ENCODE measurements around the gene LRP1-AS.

Gene LRP1-AS

GRCh38 chr12:57146961-57147944, at the start of gene LRP1-AS:
Gene LRP1-AS (minus strand): TSS chr12:57147619.
- DNase-seq = no peak

GRCh38 chr12:57196956-57197355, 49.5 kb upstream of the LRP1-AS start:
- no peak for DNase-seq

- no peak for DNase-seq
Observed at GRCh38 chr12:57196439-57196838, 49.0 kb upstream of the LRP1-AS start.

- DNase-seq = no peak
Observed at GRCh38 chr12:57195611-57196371, 48.4 kb upstream of the LRP1-AS start.

DNA sequence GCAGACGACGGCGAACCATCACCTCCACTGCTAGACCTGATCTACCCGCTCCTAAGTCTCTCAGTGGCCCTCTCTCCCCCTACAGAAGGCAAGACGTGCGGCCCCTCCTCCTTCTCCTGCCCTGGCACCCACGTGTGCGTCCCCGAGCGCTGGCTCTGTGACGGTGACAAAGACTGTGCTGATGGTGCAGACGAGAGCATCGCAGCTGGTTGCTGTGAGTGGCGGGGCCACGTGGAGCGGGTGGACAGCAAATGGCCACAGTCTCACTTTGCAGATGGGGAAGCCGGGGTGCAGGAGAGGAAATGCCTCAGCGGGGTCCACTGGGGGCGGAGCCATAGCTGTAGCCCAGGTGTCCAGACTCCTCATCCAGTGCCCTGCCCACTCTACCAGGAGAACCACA, 47.8 kb upstream of the LRP1-AS start:
- no peak for DNase-seq

GRCh38 chr12:57194253-57194652, 46.8 kb upstream of the LRP1-AS start:
- no peak for DNase-seq

GRCh38 chr12:57193706-57194245, 46.4 kb upstream of the LRP1-AS start:
- DNase-seq = no peak

- no peak for DNase-seq
Observed at GRCh38 chr12:57192920-57193319, 45.5 kb upstream of the LRP1-AS start.

GRCh38 chr12:57191410-57191809, 44.0 kb upstream of the LRP1-AS start:
- DNase-seq = no peak

GRCh38 chr12:57190821-57191220, 43.4 kb upstream of the LRP1-AS start:
- DNase-seq = no peak

DNA sequence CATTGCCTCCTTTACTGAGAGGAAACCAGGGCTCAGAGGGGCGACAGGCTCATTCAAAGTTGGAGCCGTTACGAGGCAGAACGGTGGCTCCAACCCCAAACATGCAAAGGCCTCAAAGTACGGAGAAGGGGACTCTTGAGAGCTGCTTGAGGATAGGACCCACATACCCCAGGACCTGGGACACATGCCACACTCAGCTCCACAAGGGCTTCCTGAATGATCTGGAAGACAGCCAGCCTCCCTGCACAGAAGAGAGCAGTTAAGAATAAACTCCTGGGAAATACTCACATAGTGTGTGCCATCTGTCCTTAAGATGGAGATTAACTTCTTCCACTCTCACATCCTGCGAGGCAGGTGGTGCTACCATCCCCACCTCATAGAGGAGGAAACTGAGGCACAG, 42.6 kb upstream of the LRP1-AS start:
- DNase-seq = no peak

- DNase-seq = no peak
Observed at GRCh38 chr12:57188090-57188425, 40.6 kb upstream of the LRP1-AS start.

DNA sequence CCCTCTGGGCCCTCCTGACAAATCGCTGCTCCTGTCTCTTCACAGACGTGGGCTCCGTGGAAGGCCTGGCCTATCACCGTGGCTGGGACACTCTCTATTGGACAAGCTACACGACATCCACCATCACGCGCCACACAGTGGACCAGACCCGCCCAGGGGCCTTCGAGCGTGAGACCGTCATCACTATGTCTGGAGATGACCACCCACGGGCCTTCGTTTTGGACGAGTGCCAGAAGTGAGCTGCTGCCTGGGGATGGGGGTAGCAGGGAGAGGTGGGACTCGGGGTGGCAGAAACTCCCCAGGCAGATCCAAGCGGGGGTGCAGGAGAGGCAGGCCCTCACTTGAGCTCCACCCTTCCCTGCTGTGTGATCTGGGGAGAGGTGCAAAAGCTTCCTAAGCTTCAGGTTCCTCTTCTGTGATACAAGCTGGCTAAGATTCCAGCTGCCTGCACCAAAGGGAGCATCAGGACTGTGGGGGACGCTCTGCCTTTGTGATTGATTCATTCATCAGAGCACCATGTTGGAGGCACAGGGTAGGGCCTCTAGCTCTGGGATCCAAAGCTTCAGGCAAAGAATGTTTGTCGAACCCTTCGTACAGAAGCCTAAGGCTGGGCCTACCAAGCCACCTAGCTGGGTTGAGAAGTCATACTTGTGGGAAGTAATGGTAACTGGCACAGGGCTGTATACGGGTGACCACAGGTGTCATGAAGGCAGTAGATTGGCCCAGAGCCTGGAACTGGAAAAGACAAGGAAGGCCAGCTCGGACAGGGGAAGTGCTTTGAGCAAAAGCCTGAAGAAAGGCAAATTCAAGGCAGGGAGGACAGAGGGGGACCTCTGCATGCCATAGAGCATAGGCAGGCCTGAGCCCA, 40.0 kb upstream of the LRP1-AS start:
- no peak for DNase-seq

DNA sequence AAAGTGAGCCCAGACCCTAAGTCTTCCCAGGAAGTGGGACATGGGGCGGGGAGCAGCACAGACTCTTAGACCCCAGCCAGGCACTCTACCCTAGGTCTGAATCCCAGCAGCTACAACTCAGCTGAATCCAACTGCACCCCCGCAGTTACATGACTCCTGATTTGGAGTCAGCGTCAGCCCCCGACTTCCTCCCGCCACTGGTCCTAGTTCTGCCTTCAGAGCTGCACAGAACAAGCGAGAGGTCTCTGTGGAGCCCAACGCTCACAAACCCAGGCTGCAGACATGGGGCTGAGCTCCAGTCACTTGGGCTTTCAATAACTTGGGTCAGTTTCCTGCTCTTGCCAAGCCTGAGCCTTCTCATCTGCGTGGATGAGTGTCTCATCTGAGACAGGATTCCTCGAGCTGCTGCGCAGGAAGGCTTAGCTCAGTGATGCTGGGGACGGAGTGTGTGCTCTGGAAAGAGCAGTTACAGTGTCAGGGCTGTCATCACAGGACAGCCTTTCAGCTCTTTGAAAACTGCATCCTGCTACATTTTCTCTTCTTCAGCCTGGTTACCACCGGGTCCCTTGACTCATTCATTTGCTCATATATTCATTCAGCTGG, 38.6 kb upstream of the LRP1-AS start:
- DNase-seq = no peak

GRCh38 chr12:57185403-57185802, 38.0 kb upstream of the LRP1-AS start:
- no peak for DNase-seq

GRCh38 chr12:57183939-57184725, 36.7 kb upstream of the LRP1-AS start:
- DNase-seq = no peak

DNA sequence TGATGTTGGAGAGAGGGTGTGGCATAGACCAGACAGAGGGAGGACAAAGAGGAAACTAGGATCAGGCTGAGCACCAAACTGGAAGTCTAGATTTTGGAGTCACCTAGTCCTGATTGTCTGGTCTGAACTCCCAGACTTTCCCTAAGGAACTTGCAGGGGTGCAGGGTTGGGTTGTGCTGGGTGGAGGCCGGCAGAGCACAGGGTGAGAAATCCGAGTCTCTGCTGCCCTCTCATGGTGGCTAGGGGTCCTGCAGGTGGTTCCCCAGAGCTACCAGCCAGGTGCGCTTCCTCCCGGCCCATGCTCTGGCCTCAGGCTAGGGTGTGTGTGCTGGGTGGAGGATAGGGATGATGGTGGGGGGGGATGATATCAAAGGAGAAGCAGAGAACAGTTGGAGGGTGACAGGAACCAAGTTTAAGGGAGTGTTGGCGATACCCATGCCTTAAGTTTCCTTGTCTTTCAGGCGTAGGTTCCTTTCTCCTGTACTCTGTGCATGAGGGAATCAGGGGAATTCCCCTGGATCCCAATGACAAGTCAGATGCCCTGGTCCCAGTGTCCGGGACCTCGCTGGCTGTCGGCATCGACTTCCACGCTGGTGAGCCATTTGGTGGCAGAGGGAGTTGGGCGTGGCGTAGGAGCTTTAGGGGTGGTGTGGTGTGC, 35.6 kb upstream of the LRP1-AS start:
- peak; percentile 73 for DNase-seq

DNA sequence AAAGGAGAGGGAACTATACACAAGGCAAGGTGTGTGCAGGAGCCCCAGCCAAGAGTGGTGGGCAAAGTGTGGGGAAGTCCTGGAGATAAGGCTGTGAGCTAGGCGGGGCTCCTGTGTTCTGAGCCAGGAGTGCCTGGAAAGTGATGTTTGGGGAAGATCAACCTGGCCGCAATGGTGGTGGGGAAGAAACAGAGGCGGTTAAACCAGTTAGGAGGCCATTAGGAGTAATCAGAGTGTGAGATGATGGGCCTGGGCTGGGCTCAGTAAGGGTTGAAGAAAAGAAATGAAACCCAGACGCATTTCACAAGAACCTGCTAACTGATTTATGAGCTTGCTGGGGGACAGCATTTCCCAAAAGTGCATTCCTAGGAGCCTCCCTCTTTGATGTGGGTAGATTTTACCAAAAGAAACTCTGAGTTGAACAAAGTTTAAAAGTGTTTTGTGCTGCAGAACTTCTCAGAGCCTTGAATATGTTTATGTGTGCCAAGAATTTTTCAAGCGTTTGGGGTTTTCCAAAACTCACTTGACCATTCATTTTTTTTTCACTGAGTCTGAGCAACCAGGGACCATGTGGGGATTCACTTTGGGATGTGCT, 34.2 kb upstream of the LRP1-AS start:
- DNase-seq = no peak

DNA sequence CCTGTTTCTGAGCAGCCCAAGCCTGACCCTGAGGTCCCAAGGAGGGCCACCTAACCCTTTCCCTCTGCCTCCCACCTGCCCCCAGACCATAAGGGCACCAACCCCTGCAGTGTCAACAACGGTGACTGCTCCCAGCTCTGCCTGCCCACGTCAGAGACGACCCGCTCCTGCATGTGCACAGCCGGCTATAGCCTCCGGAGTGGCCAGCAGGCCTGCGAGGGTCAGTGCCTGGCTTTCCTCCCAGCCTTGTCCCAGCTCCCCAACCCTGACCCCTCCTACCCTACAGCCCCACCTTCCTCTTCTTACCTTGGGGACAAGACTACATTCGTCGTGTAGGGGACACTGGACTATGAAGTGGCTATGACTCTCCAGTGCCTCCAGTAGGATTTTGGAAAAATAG, 33.7 kb upstream of the LRP1-AS start:
- no peak for DNase-seq

GRCh38 chr12:57180321-57180989, 33.0 kb upstream of the LRP1-AS start:
- no peak for DNase-seq
